GM23248 (cell line): Measurements from ENCODE around the gene ALDH3B1.

ENCODE experiments used
- EZH2 ChIP-seq: fragments of 200-600 bp; sonication (generic); IDR thresholded peaks from 2 replicates; pipeline ENCODE4 v1.6.1; 2018; ENCODE audit warnings: antibody characterized with exemption, mild to moderate bottlenecking; ENCODE audit not compliant: insufficient read depth, poor library complexity, severe bottlenecking
- EZH2phosphoT487 ChIP-seq: fragments of 200-600 bp; sonication (generic); IDR thresholded peaks from 2 replicates; pipeline ENCODE4 v1.6.1; 2018; ENCODE audit warnings: antibody characterized with exemption, moderate library complexity, mild to moderate bottlenecking, low read depth; ENCODE audit not compliant: insufficient read depth

- TF ChIP-seq EZH2 = no peak
- TF ChIP-seq EZH2phosphoT487 = no peak
Measured at GRCh38 chr11:68052137-68052873, 42.2 kb downstream of the ALDH3B1 start.
